Mesendoderm (in vitro differentiated cells): ENCODE results near the gene PSD.

Experiments
- DNase-seq: peaks from one replicate; pipeline ENCODE4 v3.0.0; 2013
- H2AK5ac ChIP-seq: 2 replicates; pipeline ENCODE4 v1.6.1; 2013; ENCODE audit warnings: low read length, inconsistent platforms
- H2BK120ac ChIP-seq: 2 replicates; pipeline ENCODE4 v1.6.1; 2013; ENCODE audit warnings: low read depth, mild to moderate bottlenecking, low read length, moderate library complexity, mixed read lengths
- H2BK15ac ChIP-seq: replicated peaks from 2 replicates; pipeline ENCODE4 v1.6.1; 2013; ENCODE audit warnings: low read depth, mild to moderate bottlenecking, moderate library complexity
- H2BK5ac ChIP-seq: 2 replicates; pipeline ENCODE4 v1.6.1; 2013; ENCODE audit warnings: low read length, inconsistent platforms
- H3K18ac ChIP-seq: 2 replicates; pipeline ENCODE4 v1.6.1; 2013; ENCODE audit warnings: mild to moderate bottlenecking, low read length, mixed read lengths
- H3K23ac ChIP-seq: one replicate; pipeline ENCODE4 v1.6.1; 2013; ENCODE audit warnings: low read length
- H3K27ac ChIP-seq: 2 replicates; pipeline ENCODE4 v1.5.1; 2013; ENCODE audit warnings: low read depth, mild to moderate bottlenecking, inconsistent platforms, low read length, moderate library complexity
- H3K27me3 ChIP-seq: 2 replicates; pipeline ENCODE4 v1.6.1; 2013; ENCODE audit warnings: low read length, control low read depth, mild to moderate bottlenecking, inconsistent platforms; ENCODE audit not compliant: insufficient read depth, poor library complexity
- H3K36me3 ChIP-seq: 2 replicates; pipeline ENCODE4 v1.6.1; 2013; ENCODE audit warnings: low read length, inconsistent platforms; ENCODE audit not compliant: control insufficient read depth, insufficient read depth
- H3K4ac ChIP-seq: one replicate; pipeline ENCODE4 v1.6.1; 2013; ENCODE audit warnings: low read depth, mild to moderate bottlenecking, low read length, moderate library complexity
- H3K4me1 ChIP-seq: 2 replicates; pipeline ENCODE4 v1.6.1; 2013; ENCODE audit warnings: low read depth, low read length, inconsistent platforms; ENCODE audit not compliant: control insufficient read depth
- H3K4me2 ChIP-seq: 2 replicates; pipeline ENCODE4 v1.6.1; 2013; ENCODE audit warnings: low read length
- H3K4me3 ChIP-seq: 2 replicates; pipeline ENCODE4 v1.5.1; 2013; ENCODE audit warnings: mild to moderate bottlenecking, low read length
- H3K56ac ChIP-seq: one replicate; pipeline ENCODE4 v1.6.1; 2013; ENCODE audit warnings: low read length
- H3K79me1 ChIP-seq: 2 replicates; pipeline ENCODE4 v1.6.1; 2013; ENCODE audit warnings: low read length, inconsistent platforms
- H3K79me2 ChIP-seq: 2 replicates; pipeline ENCODE4 v1.6.1; 2013; ENCODE audit warnings: mild to moderate bottlenecking, low read length; ENCODE audit not compliant: control insufficient read depth, insufficient read depth
- H3K9ac ChIP-seq: 2 replicates; pipeline ENCODE4 v1.6.1; 2013; ENCODE audit warnings: low read length, inconsistent platforms
- H4K5ac ChIP-seq: one replicate; pipeline ENCODE4 v1.6.1; 2013; ENCODE audit warnings: low read length
- H4K8ac ChIP-seq: one replicate; pipeline ENCODE4 v1.6.1; 2013; ENCODE audit warnings: low read depth, mild to moderate bottlenecking, control low read depth, low read length, moderate library complexity
- WGBS: extraction: QIAGEN DNeasy Blood & Tissue Kit; methylation state at CpG from one replicate; pipeline ENCODE4 v1.1.7; 2013; ENCODE audit warnings: low lambda C conversion rate, missing lambda C conversion rate; ENCODE audit not compliant: insufficient coverage; ENCODE audit errors: extremely low coverage; 5-methylcytosine and 5-hydroxymethylcytosine counted together

PSD gene

DNA sequence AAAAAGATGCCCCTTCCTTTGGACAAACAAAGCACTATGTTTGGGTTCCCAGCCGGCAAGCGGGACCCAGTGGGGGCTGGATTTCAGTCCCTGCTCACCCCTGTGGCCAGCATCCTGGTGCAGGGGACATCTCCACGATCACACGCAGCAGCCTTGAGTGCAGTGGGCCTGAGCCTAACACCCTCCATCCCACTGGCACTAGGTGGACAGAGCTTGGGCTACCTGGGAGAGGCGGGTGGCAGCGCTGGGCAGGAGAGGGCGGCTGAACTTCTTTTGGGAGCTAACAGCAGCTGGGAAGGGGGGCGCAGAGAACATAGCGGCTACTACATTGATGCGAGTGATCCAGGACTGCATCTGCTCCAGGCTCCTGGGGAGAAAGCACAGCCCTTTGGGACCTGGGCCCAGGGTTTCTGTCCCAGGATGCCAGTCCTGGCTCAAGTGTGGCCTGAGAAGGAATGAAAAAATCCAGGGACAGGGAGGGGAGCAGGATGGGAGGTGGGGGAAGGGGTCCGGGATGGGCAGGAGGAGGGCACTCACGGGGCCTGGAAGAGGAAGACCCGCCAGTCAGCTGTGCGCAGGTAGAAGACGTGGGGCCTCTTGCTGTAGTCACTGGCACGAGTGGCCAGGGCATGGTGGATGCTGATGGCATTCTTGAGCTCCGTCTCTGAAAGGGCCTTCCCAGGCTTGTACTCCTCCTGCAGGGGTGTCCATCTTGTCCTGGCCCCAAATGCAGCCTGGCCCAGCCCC is 14.1 kb downstream of the PSD start:
- Histone ChIP-seq H3K4ac (no peak overlapping the region), H3K9ac (no peak overlapping the region), H4K5ac (no peak overlapping the region), H2BK5ac (no peak overlapping the region), H3K27ac (no peak overlapping the region), H4K8ac (no peak overlapping the region), H3K56ac (no peak overlapping the region), H2BK15ac (no peak overlapping the region), H3K23ac (no peak overlapping the region), H2AK5ac (no peak overlapping the region), H3K79me2 (no peaks in the 10 kb centered on the region), H3K4me3 (no peak overlapping the region), H2BK120ac (no peak overlapping the region), H3K4me2 (no peak overlapping the region), H3K79me1 (no peaks in the 10 kb centered on the region), H3K18ac (no peak overlapping the region), H3K36me3 (no peaks in the 10 kb centered on the region), H3K4me1 (peaks cover 2% of the 10 kb centered on the region), H3K27me3 (peaks cover 17% of the 10 kb centered on the region)
- no peak for DNase-seq
- no CpG with 5 or more reads among the region's 17 CpGs for WGBS

DNA sequence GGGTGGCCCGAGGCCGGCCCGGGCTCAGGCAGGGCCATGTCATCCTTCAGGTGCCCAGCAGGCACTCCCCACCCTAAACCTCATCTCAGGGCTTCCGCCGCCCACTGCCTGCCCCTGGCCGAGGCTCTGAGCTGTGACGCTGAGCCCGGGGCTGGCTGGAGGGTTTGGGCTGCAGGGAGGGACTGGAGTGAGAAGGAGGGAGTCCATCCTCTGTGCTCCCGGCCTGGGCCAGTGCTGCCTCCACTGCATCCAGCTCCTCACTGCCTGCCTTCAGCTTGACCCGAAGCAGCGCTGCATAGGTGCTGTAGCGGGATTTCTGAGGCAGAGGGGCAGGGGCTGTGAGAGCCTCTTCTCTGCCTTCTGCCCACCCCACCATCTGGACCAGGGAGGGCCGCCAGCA is 15.5 kb downstream of the PSD start:
- Histone ChIP-seq H3K79me2 (no peaks in the 10 kb centered on the region), H3K18ac (no peak overlapping the region), H3K79me1 (no peaks in the 10 kb centered on the region), H4K8ac (no peak overlapping the region), H3K23ac (no peak overlapping the region), H3K27me3 (peaks cover 6% of the 10 kb centered on the region), H3K4me1 (peaks cover 2% of the 10 kb centered on the region), H3K4ac (no peak overlapping the region), H3K36me3 (no peaks in the 10 kb centered on the region), H3K4me3 (no peak overlapping the region), H2AK5ac (no peak overlapping the region), H2BK5ac (no peak overlapping the region), H2BK15ac (no peak overlapping the region), H2BK120ac (no peak overlapping the region), H3K56ac (no peak overlapping the region), H4K5ac (no peak overlapping the region), H3K27ac (no peak overlapping the region), H3K4me2 (no peak overlapping the region), H3K9ac (no peak overlapping the region)
- WGBS: no CpG with 5 or more reads among the region's 13 CpGs
- DNase-seq: no peak

DNA sequence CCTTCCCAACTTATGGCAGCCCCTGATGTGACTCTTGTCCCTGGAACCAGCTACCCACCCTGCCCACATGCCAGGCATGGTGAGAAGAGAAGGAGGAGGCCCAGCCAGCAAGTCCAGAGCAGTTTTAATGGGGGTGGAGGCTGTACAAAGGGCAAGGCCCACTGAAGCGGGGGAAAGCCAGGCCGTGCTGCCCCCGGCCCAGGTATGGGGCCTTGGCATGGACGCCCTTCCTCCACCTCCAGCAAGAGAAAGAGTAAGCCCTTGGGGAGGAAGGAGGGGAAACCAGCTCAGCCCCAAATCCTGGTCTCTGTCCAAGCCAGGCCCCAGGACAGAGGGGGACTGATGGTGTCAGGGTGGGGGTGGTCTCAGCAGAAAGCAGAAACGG is 16.1 kb downstream of the PSD start:
- H3K27me3 ChIP-seq: peaks cover 3% of the 10 kb centered on the region
- H3K4me1 ChIP-seq: peaks cover 2% of the 10 kb centered on the region
- no peak overlapping the region for H3K4me3 ChIP-seq
- no peak overlapping the region for H3K18ac ChIP-seq
- no peak for DNase-seq
- no CpG with 5 or more reads among the region's 5 CpGs for WGBS
- no peak overlapping the region for H2BK120ac ChIP-seq
- H3K79me1 ChIP-seq: no peaks in the 10 kb centered on the region
- H3K36me3 ChIP-seq: no peaks in the 10 kb centered on the region
- no peak overlapping the region for H4K5ac ChIP-seq
- no peak overlapping the region for H3K9ac ChIP-seq
- no peak overlapping the region for H4K8ac ChIP-seq
- H3K56ac ChIP-seq: no peak overlapping the region
- H3K79me2 ChIP-seq: no peaks in the 10 kb centered on the region
- no peak overlapping the region for H2BK15ac ChIP-seq
- no peak overlapping the region for H3K27ac ChIP-seq
- H2BK5ac ChIP-seq: no peak overlapping the region
- no peak overlapping the region for H3K4me2 ChIP-seq
- H2AK5ac ChIP-seq: no peak overlapping the region
- H3K4ac ChIP-seq: no peak overlapping the region
- H3K23ac ChIP-seq: no peak overlapping the region

DNA sequence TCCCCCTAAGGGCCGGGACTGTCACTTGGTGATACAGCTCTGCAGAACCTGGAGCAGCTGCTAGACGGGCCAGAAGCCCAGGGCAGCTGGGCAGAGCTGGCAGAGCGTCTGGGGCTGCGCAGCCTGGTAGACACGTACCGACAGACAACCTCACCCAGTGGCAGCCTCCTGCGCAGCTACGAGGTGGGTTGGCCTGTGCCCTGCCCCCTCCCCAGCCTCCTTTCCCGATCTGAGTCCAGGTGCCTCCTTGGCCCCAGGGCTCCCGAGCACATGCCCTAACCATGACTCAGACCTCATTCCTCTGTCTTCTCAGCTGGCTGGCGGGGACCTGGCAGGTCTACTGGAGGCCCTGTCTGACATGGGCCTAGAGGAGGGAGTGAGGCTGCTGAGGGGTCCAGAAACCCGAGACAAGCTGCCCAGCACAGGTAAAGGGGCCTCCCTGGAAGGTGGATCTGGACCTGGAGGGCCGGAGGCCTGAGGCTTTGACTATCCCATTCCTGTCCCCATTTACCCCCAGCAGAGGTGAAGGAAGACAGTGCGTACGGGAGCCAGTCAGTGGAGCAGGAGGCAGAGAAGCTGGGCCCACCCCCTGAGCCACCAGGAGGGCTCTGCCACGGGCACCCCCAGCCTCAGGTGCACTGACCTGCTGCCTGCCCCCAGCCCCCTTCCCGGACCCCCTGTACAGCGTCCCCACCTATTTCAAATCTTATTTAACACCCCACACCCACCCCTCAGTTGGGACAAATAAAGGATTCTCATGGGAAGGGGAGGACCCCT is 16.7 kb downstream of the PSD start:
- H2AK5ac ChIP-seq: no peak overlapping the region
- H3K4me2 ChIP-seq: no peak overlapping the region
- H3K36me3 ChIP-seq: no peaks in the 10 kb centered on the region
- no peak overlapping the region for H2BK15ac ChIP-seq
- no peak overlapping the region for H3K56ac ChIP-seq
- H3K79me2 ChIP-seq: no peaks in the 10 kb centered on the region
- H3K27me3 ChIP-seq: no peaks in the 10 kb centered on the region
- H3K4me1 ChIP-seq: peaks cover 2% of the 10 kb centered on the region
- no peak overlapping the region for H3K27ac ChIP-seq
- no peak overlapping the region for H3K23ac ChIP-seq
- no peak overlapping the region for H2BK5ac ChIP-seq
- H3K18ac ChIP-seq: no peak overlapping the region
- no peak overlapping the region for H3K4ac ChIP-seq
- no peaks in the 10 kb centered on the region for H3K79me1 ChIP-seq
- no peak overlapping the region for H2BK120ac ChIP-seq
- no peak overlapping the region for H3K9ac ChIP-seq
- WGBS: no CpG with 5 or more reads among the region's 18 CpGs
- DNase-seq: peak; percentile 92
- no peak overlapping the region for H4K8ac ChIP-seq
- no peak overlapping the region for H3K4me3 ChIP-seq
- H4K5ac ChIP-seq: no peak overlapping the region

DNA sequence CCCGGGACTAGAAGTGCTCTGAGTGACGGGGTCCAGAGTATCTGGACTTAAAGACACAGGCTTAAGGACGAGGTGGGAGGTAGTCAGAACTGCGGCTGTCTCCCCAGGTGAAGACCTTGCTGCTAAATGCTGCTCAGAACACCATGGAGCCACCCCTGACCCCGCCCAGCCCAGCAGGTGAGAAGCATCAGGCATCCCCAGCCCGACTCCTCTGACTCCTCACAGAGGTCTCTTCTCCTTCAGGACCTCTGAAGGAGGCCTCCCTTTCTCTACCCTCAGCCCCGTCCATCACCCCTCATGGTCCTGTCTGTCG is 17.3 kb downstream of the PSD start:
- no peak overlapping the region for H3K4me3 ChIP-seq
- no peak overlapping the region for H3K9ac ChIP-seq
- WGBS: no CpG with 5 or more reads among the region's 8 CpGs
- H3K23ac ChIP-seq: no peak overlapping the region
- no peak overlapping the region for H3K27ac ChIP-seq
- no peak overlapping the region for H4K5ac ChIP-seq
- no peak overlapping the region for H3K4ac ChIP-seq
- H2BK5ac ChIP-seq: no peak overlapping the region
- H3K79me2 ChIP-seq: no peaks in the 10 kb centered on the region
- H2BK120ac ChIP-seq: no peak overlapping the region
- H3K36me3 ChIP-seq: no peaks in the 10 kb centered on the region
- H2AK5ac ChIP-seq: no peak overlapping the region
- no peak overlapping the region for H3K4me2 ChIP-seq
- peaks cover 4% of the 10 kb centered on the region for H3K4me1 ChIP-seq
- no peak overlapping the region for H3K56ac ChIP-seq
- H3K27me3 ChIP-seq: no peaks in the 10 kb centered on the region
- H3K79me1 ChIP-seq: no peaks in the 10 kb centered on the region
- no peak overlapping the region for H4K8ac ChIP-seq
- DNase-seq: no peak
- no peak overlapping the region for H2BK15ac ChIP-seq
- H3K18ac ChIP-seq: no peak overlapping the region
